PFSK-1 (cell line): ENCODE results near the gene WDR20.
A peak's percentile ranks its signal among the peaks of the same experiment; 100 is the strongest.

ENCODE experiments used
- FOXP2 ChIP-seq: optimal IDR thresholded peaks from 2 replicates; pipeline ENCODE3; 2011; ENCODE audit warnings: borderline replicate concordance, control low read depth, inconsistent platforms; ENCODE audit not compliant: insufficient read depth; ENCODE audit errors: extremely low read length, extremely low read depth
- POLR2AphosphoS5 ChIP-seq: IDR thresholded peaks from 2 replicates; pipeline ENCODE4 v1.6.1; 2012; ENCODE audit warnings: low read depth, mild to moderate bottlenecking, control low read depth, low read length, moderate library complexity
- REST ChIP-seq, 2 experiments: IDR thresholded peaks; 2 replicates each; pipeline versions ENCODE4 v1.6.1 to v1.8.0; 2011 to 2012; ENCODE audit warnings: low read depth in 2 of 2, low read length in 2 of 2, control low read depth in 1 of 2, inconsistent platforms in 1 of 2, mild to moderate bottlenecking in 1 of 2, moderate library complexity in 1 of 2; ENCODE audit not compliant: insufficient read depth in 1 of 2
- SIN3A ChIP-seq: IDR thresholded peaks from 2 replicates; pipeline ENCODE4 v1.6.1; 2012; ENCODE audit warnings: mild to moderate bottlenecking, low read length, moderate library complexity, borderline replicate concordance; ENCODE audit not compliant: insufficient read depth
- TAF1 ChIP-seq: IDR thresholded peaks from 2 replicates; pipeline ENCODE4 v1.6.1; 2012; ENCODE audit warnings: low read length, control low read depth, borderline replicate concordance; ENCODE audit not compliant: insufficient read depth

- TF ChIP-seq REST (IDR thresholded peaks at IDR 0.05; ENCODE audit: insufficient read depth in 1 of 2, low read depth in 2 of 2, low read length in 2 of 2) (0 out of 4 replicates have a peak, but pooled peaks of 1 of the 2 experiments have one; percentile 38), SIN3A (no peak), POLR2AphosphoS5 (0 out of 2 replicates have a peak, but pooled peaks have one; percentile 47), TAF1 (peak; percentile 75; the same call in 1 of the 2 replicates), FOXP2 (peak; percentile 99)
Observed at GRCh38 chr14:102139286-102140026, at the start of gene WDR20.
